ENCODE data around the gene CFAP92. TPM values are rescaled to one million over a fixed set of nuclear protein-coding genes. Genes with fewer than 3 reads are reported as not detected.

CFAP92 gene
- total and polyA plus RNA-seq, 10 donors = 0.29 to 3.1 (median 1.3) TPM

- 91 to 96% (median 93%) methylated on average over 13 of the region's 13 CpGs for WGBS, 5 donors
- no peak overlapping the region for H3K27ac ChIP-seq
- H3K4me3 ChIP-seq = no peak overlapping the region
- no peak for DNase-seq
- TF ChIP-seq POLR2AphosphoS5 (IDR thresholded peaks at IDR 0.05) = no peak
- no peak for TF ChIP-seq CTCF (IDR thresholded peaks at IDR 0.05 in 8 of 11, conservative IDR thresholded peaks at IDR 0.05 in 3 of 11)
- no peaks in the 10 kb centered on the region for H3K27me3 ChIP-seq (replicated peaks in 1 of 7)
- intact Hi-C loops (cut with DNase I; ENCODE audit: low total_unique reads) = no loop called here
- H3K4me1 ChIP-seq = peaks cover 11 to 52% (median 30%) of the 10 kb centered on the region in 6 donors
- no peaks in the 10 kb centered on the region for H3K36me3 ChIP-seq
- H3K9me3 ChIP-seq = no peaks in the 10 kb centered on the region
Observed at GRCh38 chr3:129028866-129029265, 35.0 kb upstream of the CFAP92 start.

- Histone ChIP-seq H3K27ac (peak overlapping the region; percentile 38 to 85 (median 74)), H3K4me3 (peak overlapping the region; percentile 22 to 72 (median 41)), H3K36me3 (no peaks in the 10 kb centered on the region), H3K27me3 (replicated peaks in 1 of 7) (no peaks in the 10 kb centered on the region), H3K9me3 (no peaks in the 10 kb centered on the region), H3K4me1 (peaks cover 11 to 52% (median 38%) of the 10 kb centered on the region in 6 donors)
- DNase-seq = no peak
- intact Hi-C loops (cut with DNase I; ENCODE audit: low total_unique reads) = no loop called here
- WGBS, 5 donors = 77 to 86% (median 81%) methylated on average over 14 to 15 of the region's 15 CpGs
- TF ChIP-seq POLR2A (IDR thresholded peaks at IDR 0.05) = no peak
- TF ChIP-seq POLR2AphosphoS5 (IDR thresholded peaks at IDR 0.05) = no peak
- TF ChIP-seq CTCF (IDR thresholded peaks at IDR 0.05 in 8 of 11, conservative IDR thresholded peaks at IDR 0.05 in 3 of 11) = no peak
Observed at GRCh38 chr3:129027544-129027880, 33.6 kb upstream of the CFAP92 start.

GRCh38 chr3:129026728-129027543, 33.1 kb upstream of the CFAP92 start:
- peak in 10 of 11 experiments; percentile 33 to 96 (median 88) for TF ChIP-seq CTCF (IDR thresholded peaks at IDR 0.05 in 8 of 11, conservative IDR thresholded peaks at IDR 0.05 in 3 of 11)
- peak; percentile 90 to 92 (median 91) for TF ChIP-seq POLR2AphosphoS5 (IDR thresholded peaks at IDR 0.05)
- no peak for TF ChIP-seq POLR2A (IDR thresholded peaks at IDR 0.05)
- Histone ChIP-seq H3K9me3 (no peaks in the 10 kb centered on the region), H3K4me1 (peaks cover 11 to 58% (median 42%) of the 10 kb centered on the region in 6 donors), H3K27me3 (replicated peaks in 1 of 7) (no peaks in the 10 kb centered on the region), H3K27ac (peak overlapping the region; percentile 55 to 85 (median 74)), H3K4me3 (peak overlapping the region; percentile 22 to 72 (median 41)), H3K36me3 (no peaks in the 10 kb centered on the region)
- peak; percentile 98 for DNase-seq
- intact Hi-C loops (cut with DNase I; ENCODE audit: low total_unique reads) = no loop called here
- 5 to 18% (median 9%) methylated on average over 25 to 54 of the region's 54 CpGs for WGBS, 5 donors

GRCh38 chr3:129025691-129026435, 32.0 kb upstream of the CFAP92 start:
- Histone ChIP-seq H3K9me3 (no peaks in the 10 kb centered on the region), H3K27ac (peak overlapping the region in 7 of 8 donors; percentile 48 to 85 (median 73)), H3K36me3 (no peaks in the 10 kb centered on the region), H3K4me1 (peaks cover 13 to 68% (median 48%) of the 10 kb centered on the region in 6 donors), H3K4me3 (peak overlapping the region in 1 of 8 donors; percentile 72), H3K27me3 (replicated peaks in 1 of 7) (no peaks in the 10 kb centered on the region)
- TF ChIP-seq POLR2A (IDR thresholded peaks at IDR 0.05) (no peak), POLR2AphosphoS5 (IDR thresholded peaks at IDR 0.05) (peak; percentile 61 to 70 (median 64)), CTCF (IDR thresholded peaks at IDR 0.05 in 8 of 11, conservative IDR thresholded peaks at IDR 0.05 in 3 of 11) (no peak)
- WGBS, 5 donors = 58 to 71% (median 63%) methylated on average over 8 of the region's 8 CpGs
- intact Hi-C loops (cut with DNase I; ENCODE audit: low total_unique reads) = no loop called here
- DNase-seq = no peak

All from spleen (tissue), 11 donors.